AG04449 (cell line): ENCODE data around the gene MECP2.
A peak's percentile ranks its signal among the peaks of the same experiment; 100 is the strongest.

Experiments
- CTCF ChIA-PET: fragments of 350-600 bp; formaldehyde crosslinking; extraction: SDS; loops from one replicate; lab custom pipeline; 2021; ENCODE audit warnings: antibody characterized with exemption; lab: Yijun Ruan, JAX
- POLR2A ChIA-PET: fragments of 400-600, 350-600 bp; formaldehyde crosslinking; extraction: SDS; loops from one replicate; lab custom pipeline; 2020; ENCODE audit warnings: antibody characterized with exemption, inconsistent platforms; lab: Yijun Ruan, JAX
- DNase-seq: peaks from one replicate; pipeline ENCODE4 v3.0.0-alpha.2; 2010; ENCODE audit warnings: low read depth, low spot score
- H3K4me3 ChIP-seq: 2 replicates; pipeline ENCODE4 v1.5.1; 2011; ENCODE audit warnings: low read depth, mild to moderate bottlenecking, control low read depth, low read length
- TF ChIP-seq, protein P1 (sequence below): IDR thresholded peaks from one replicate; pipeline ENCODE4 v1.5.1; 2011; ENCODE audit warnings: mild to moderate bottlenecking, moderate library complexity, low read length, control low read depth, inconsistent platforms; ENCODE audit not compliant: insufficient read depth; ENCODE audit errors: missing control alignments

MECP2 gene

DNA sequence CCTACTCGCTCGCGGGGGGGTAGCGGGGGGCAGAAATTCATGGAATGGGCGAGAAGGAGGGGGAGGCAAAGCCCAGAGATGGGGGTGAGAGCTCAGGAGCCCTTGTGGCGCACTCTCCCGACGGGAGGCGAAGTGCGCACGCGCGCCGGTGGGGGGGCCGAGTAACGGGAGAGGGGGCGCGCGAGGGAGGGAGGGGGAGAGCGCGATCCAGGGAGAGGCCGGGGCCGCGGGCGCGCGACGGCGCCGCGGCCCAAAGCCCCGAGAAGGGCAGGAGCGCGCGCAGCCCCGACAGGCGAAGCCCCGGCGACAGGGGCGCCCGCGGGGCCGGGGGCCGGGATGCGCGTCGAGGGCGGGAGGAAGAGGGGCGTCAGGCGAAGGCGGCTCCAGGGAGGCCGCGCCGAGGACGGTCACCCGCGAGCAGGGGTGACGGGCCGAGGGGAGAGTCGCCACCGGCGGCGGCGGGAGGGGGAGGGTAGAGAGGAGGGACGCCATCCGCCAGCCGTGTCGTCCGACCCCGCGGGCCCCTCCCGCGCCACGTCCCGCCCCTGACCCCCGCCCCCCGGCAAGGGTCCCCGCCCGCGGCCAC is 421 bp downstream of the MECP2 start:
- H3K4me3 ChIP-seq = peak overlapping the region; percentile 67
- POLR2A ChIA-PET = interaction anchor here (0.6 kb wide), 1 partner anchor 14 kb away, joined by 4 read pairs; no protein-coding TSS in a partner anchor
- TF ChIP-seq, protein P1, sequence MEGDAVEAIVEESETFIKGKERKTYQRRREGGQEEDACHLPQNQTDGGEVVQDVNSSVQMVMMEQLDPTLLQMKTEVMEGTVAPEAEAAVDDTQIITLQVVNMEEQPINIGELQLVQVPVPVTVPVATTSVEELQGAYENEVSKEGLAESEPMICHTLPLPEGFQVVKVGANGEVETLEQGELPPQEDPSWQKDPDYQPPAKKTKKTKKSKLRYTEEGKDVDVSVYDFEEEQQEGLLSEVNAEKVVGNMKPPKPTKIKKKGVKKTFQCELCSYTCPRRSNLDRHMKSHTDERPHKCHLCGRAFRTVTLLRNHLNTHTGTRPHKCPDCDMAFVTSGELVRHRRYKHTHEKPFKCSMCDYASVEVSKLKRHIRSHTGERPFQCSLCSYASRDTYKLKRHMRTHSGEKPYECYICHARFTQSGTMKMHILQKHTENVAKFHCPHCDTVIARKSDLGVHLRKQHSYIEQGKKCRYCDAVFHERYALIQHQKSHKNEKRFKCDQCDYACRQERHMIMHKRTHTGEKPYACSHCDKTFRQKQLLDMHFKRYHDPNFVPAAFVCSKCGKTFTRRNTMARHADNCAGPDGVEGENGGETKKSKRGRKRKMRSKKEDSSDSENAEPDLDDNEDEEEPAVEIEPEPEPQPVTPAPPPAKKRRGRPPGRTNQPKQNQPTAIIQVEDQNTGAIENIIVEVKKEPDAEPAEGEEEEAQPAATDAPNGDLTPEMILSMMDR = no peak
- no peak for DNase-seq
- CTCF ChIA-PET = interaction anchor here (1.2 kb wide), 1 partner anchor 32 kb away, joined by 3 read pairs; no protein-coding TSS in a partner anchor

DNA sequence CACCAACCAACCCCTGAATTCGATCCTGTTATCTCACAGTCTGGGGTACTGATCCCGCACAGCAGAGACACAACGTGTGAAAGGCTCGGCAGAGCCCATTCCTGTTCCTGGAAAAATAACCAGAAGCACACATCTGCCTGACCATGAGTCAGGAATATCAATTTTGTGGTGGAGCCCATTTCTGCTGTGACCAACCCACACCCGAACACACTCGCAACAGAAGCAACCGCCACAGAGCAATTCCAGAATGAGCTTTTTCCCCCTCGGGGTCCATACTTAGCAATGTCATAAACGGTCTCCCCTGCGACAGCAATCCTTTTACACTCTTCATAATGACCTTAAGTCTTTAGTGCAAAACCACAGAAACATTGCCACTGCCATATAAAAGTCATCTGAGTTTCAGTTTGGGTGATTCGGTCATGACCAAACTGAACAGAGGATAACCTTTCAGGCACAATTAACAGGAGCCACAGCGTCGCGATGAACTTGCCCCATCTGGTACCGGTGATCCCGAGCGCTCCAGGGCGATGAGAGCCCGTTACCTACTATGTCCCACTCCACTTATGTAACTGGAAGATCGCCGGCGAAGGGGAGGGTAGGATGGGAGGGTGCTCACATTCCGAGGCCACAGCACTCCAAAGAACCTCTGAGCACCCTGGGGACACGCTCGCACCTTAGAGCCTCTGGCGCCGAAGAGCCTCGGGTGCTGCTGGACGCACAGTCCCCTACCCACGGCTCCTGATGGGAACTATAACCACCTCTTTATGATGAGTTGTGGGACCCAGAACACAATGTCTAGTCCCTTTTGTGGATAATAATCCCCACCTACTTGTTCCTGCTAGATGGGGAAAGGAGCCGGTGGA is 1.1 kb downstream of the MECP2 start:
- H3K4me3 ChIP-seq = peak overlapping the region; percentile 67
- CTCF ChIA-PET = interaction anchor here (1.0 kb wide), 1 partner anchor 82 kb away, joined by 4 read pairs; no protein-coding TSS in a partner anchor
- TF ChIP-seq, protein P1 = no peak
- no peak for DNase-seq
- POLR2A ChIA-PET = interaction anchor here (0.6 kb wide), 1 partner anchor 14 kb away, joined by 4 read pairs; no protein-coding TSS in a partner anchor

DNA sequence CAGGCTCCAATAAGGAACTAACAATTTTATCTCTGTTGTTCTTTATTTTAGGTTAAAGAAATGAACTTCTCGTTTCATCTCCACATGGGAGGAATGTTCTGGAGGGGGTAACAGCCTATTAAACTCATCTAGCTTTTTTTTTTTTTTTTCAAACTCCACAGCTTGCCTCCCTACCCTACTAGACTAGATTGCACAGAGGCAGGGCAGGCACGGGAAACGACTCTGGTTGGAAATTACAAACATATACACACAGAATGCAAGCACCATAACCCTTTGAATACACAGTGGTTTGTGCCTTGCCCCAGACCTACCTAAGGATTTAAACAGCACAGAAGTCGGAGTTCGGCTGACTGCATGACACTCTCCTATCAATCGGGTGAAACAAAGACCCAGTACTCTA is 2.7 kb downstream of the MECP2 start:
- CTCF ChIA-PET = interaction anchor here (1.0 kb wide), 1 partner anchor 81 kb away, joined by 4 read pairs; no protein-coding TSS in a partner anchor
- DNase-seq = no peak
- H3K4me3 ChIP-seq = no peak overlapping the region
- TF ChIP-seq, protein P1 = no peak
- POLR2A ChIA-PET = no interaction called here

DNA sequence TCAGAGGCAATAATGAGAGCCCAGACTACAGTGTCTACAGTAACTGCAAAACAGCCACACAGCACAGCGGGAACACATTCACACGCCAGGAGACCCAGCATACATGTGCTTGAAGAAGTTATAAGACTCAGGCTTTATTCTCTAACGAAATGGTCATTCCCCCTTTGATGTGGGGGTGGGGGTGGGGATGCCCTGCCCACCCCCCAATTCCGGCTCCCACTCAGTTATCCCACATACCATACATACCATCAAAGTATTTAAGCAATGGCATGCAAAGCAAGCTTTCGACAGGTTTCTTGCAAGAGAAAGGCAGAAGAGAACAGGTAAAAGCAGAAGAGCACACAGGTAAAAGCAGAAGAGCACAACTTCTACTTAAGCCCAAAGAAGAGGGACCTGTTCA is 3.6 kb downstream of the MECP2 start:
- TF ChIP-seq, protein P1 = no peak
- CTCF ChIA-PET = interaction anchor here (1.4 kb wide), 1 partner anchor 10 kb away, joined by 4 read pairs; no protein-coding TSS in a partner anchor
- POLR2A ChIA-PET = no interaction called here
- DNase-seq = no peak
- H3K4me3 ChIP-seq = no peak overlapping the region

DNA sequence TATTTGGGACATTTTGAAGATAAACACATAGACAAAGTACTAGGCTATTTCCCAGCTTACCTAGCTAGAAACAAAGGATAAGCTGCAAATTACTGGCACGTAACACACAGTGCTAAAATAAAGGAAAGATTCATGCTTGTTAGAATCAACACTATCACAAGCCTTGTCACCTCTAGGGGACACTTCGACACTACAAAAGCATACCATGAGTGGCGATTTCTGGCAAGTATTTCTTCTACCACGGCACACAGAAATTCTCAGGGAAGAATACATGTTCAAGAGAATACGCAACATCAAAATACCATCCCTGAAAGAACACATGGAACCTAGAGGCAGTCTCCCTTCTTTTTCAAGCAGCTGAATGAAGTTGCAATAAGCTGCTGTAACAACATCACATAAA is 5.1 kb downstream of the MECP2 start:
- ChIA-PET CTCF (no interaction called here), POLR2A (interaction anchor here (0.6 kb wide), 1 partner anchor 17 kb away, joined by 3 read pairs; no protein-coding TSS in a partner anchor)
- TF ChIP-seq, protein P1 = no peak
- no peak for DNase-seq
- no peak overlapping the region for H3K4me3 ChIP-seq

DNA sequence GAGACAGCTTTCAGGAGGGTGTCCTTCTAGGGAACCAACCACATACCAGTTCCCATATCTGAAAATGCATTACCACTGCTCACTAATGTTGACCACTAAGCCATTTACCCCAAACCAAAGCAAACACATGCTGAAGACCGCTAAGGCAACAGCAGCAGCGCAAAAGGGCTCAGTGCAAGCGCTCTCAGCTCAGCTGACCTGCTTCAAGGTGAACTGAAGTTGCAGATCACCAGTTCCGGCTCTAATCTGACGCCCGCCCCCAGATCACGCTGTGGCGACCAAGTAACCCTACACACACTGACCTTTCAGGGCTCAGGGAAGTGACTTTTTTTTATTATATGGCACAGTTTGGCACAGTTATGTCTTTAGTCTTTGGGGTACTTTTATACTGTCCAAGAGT is 5.8 kb downstream of the MECP2 start:
- POLR2A ChIA-PET = interaction anchor here (0.6 kb wide), 1 partner anchor 16 kb away, joined by 3 read pairs; no protein-coding TSS in a partner anchor

More for the DNA sequence above, 5.8 kb downstream of the MECP2 start:
- no peak overlapping the region for H3K4me3 ChIP-seq
- CTCF ChIA-PET = no interaction called here
- TF ChIP-seq, protein P1 = no peak
- DNase-seq = no peak
